GM19395 (cell line): ENCODE measurements around the gene CPED1.
"Not testable (repeated sequence)": the region's sequence is repeated elsewhere in the genome, so short reads cannot be mapped to it uniquely, and the experiment has no call there.

Source experiments
- ATAC-seq: cut with Tn5 transposase; IDR thresholded peaks from one replicate; pipeline ENCODE4 v1.9.1; 2021; ENCODE audit warnings: mild to moderate bottlenecking, moderate library complexity; ENCODE audit not compliant: unreplicated experiment

Gene CPED1

GRCh38 chr7:120994512-120995410 is 6.2 kb downstream of the CPED1 start:
- no peak for ATAC-seq

GRCh38 chr7:120995654-120996053 is 7.1 kb downstream of the CPED1 start:
- no peak for ATAC-seq

GRCh38 chr7:120996333-120996987 is 7.9 kb downstream of the CPED1 start:
- no peak for ATAC-seq

- ATAC-seq: no peak
These were observed 8.5 kb downstream of the CPED1 start for GRCh38 chr7:120996988-120997345.

GRCh38 chr7:120997882-120998474 is 9.5 kb downstream of the CPED1 start:
- no peak for ATAC-seq

GRCh38 chr7:120998520-120998919 is 10.0 kb downstream of the CPED1 start:
- ATAC-seq: no peak

- no peak for ATAC-seq
These were observed 10.6 kb downstream of the CPED1 start for GRCh38 chr7:120998996-120999565.

- ATAC-seq: no peak
These were observed 11.8 kb downstream of the CPED1 start for GRCh38 chr7:121000081-121000983.

- no peak for ATAC-seq
These were observed 12.9 kb downstream of the CPED1 start for GRCh38 chr7:121001234-121001906.

GRCh38 chr7:121002048-121002756 is 13.7 kb downstream of the CPED1 start:
- no peak for ATAC-seq

GRCh38 chr7:121002757-121003200 is 14.3 kb downstream of the CPED1 start:
- ATAC-seq: no peak

GRCh38 chr7:121003986-121004685 is 15.6 kb downstream of the CPED1 start:
- no peak for ATAC-seq

GRCh38 chr7:121005058-121005457 is 16.5 kb downstream of the CPED1 start:
- ATAC-seq: not testable (repeated sequence)

- no peak for ATAC-seq
These were observed 17.6 kb downstream of the CPED1 start for GRCh38 chr7:121005996-121006584.

- ATAC-seq: no peak
These were observed 18.3 kb downstream of the CPED1 start for GRCh38 chr7:121006711-121007315.

GRCh38 chr7:121008816-121009215 is 20.3 kb downstream of the CPED1 start:
- no peak for ATAC-seq

GRCh38 chr7:121011401-121011800 is 22.9 kb downstream of the CPED1 start:
- ATAC-seq: no peak
